Stimulated activated CD8-positive, alpha-beta memory T cell treated with anti-CD3 and anti-CD28 coated beads, Interleukin-2, amount 100 ng/mL, for 48 hours (primary cell): ENCODE measurements around the gene DNAJC5G.
"Not testable (repeated sequence)": the region's sequence is repeated elsewhere in the genome, so short reads cannot be mapped to it uniquely, and the experiment has no call there.

ENCODE experiments used
- DNase-seq, 2 donors: peaks; one replicate each; pipeline ENCODE4 v3.0.0-alpha.2; 2020; ENCODE audit warnings: low read depth in 2 of 2

The DNAJC5G gene

GRCh38 chr2:27281442-27281841 is 6.2 kb downstream of the DNAJC5G start:
- no peak for DNase-seq

GRCh38 chr2:27281855-27282559 is 6.8 kb downstream of the DNAJC5G start, which contains the start of gene TRIM54:
Gene TRIM54 (plus strand): TSS chr2:27282429. CDS start chr2:27282732, 303 bp downstream.
- no peak for DNase-seq

GRCh38 chr2:27282892-27283291 is 7.7 kb downstream of the DNAJC5G start:
- no peak for DNase-seq

- DNase-seq: no peak
Measured at GRCh38 chr2:27284996-27285395, 9.8 kb downstream of the DNAJC5G start.

- DNase-seq: no peak
Measured at GRCh38 chr2:27285481-27285880, 10.2 kb downstream of the DNAJC5G start.

GRCh38 chr2:27288610-27289009 is 13.4 kb downstream of the DNAJC5G start:
- DNase-seq: no peak

GRCh38 chr2:27290549-27290948 is 15.3 kb downstream of the DNAJC5G start:
- DNase-seq: no peak

GRCh38 chr2:27291865-27292264 is 16.6 kb downstream of the DNAJC5G start:
- no peak for DNase-seq

GRCh38 chr2:27294928-27295327 is 19.7 kb downstream of the DNAJC5G start:
- DNase-seq: no peak

- no peak for DNase-seq
Measured at GRCh38 chr2:27296481-27296880, 21.2 kb downstream of the DNAJC5G start.

GRCh38 chr2:27297195-27297594 is 22.0 kb downstream of the DNAJC5G start:
- DNase-seq: no peak

GRCh38 chr2:27298391-27299080 is 23.3 kb downstream of the DNAJC5G start:
- no peak for DNase-seq

GRCh38 chr2:27300606-27301005 is 25.4 kb downstream of the DNAJC5G start:
- not testable (repeated sequence) for DNase-seq

- no peak for DNase-seq
Measured at GRCh38 chr2:27303093-27304025, 28.1 kb downstream of the DNAJC5G start.

- no peak for DNase-seq
Measured at GRCh38 chr2:27304488-27305240, 29.4 kb downstream of the DNAJC5G start.

GRCh38 chr2:27305516-27305915 is 30.3 kb downstream of the DNAJC5G start:
- no peak for DNase-seq

- DNase-seq: no peak
Measured at GRCh38 chr2:27306136-27306535, 30.9 kb downstream of the DNAJC5G start.

- no peak for DNase-seq
Measured at GRCh38 chr2:27306573-27307286, 31.5 kb downstream of the DNAJC5G start.

GRCh38 chr2:27307287-27307544 is 32.0 kb downstream of the DNAJC5G start:
- DNase-seq: no peak

GRCh38 chr2:27307545-27308358 is 32.5 kb downstream of the DNAJC5G start:
- no peak for DNase-seq
